K562 (cell line): ENCODE results near the gene LRP1-AS. TPM values are rescaled to one million over a fixed set of nuclear protein-coding genes. Genes with fewer than 3 reads are reported as not detected.

Source experiments
- BCOR ChIP-seq: fragments of 450-650 bp; IDR thresholded peaks from 2 replicates; pipeline ENCODE4 v1.6.1; 2016
- polyA plus RNA-seq, 8 experiments: library from polyadenylated mRNA; depleted of rRNA in 4 of 8; stranded (reverse) in 5 of 8; unstranded in 3 of 8; fragments of >200 nt; fragmentation: Nextera tagmentation in 2 of 8; fragmentation: Illumina TruSeq in 1 of 8; extraction: Ambion mirVana in 2 of 8; extraction: Trizol in 1 of 8; gene quantifications; 2 replicates each; pipeline versions ENCODE4 v1.2.1 to v1.2.3, GENCODE V29; 2011 to 2014; ENCODE audit warnings: inconsistent platforms in 1 of 8, missing spikeins in 1 of 8
- total RNA-seq, 7 experiments: library from RNA; depleted of rRNA in 6 of 7; stranded (reverse); fragments of >200 nt in 6 of 7; fragmentation: Illumina TruSeq in 2 of 7; extraction: Trizol in 2 of 7; gene quantifications; 2 replicates each; pipeline versions ENCODE4 v1.2.1 to v1.2.3, GENCODE V29; 2011 to 2021; ENCODE audit warnings: low replicate concordance in 1 of 7
- TF ChIP-seq, protein P1 (sequence below): fragments of 450-650 bp; IDR thresholded peaks from 2 replicates; pipeline ENCODE4 v1.6.1; 2016; ENCODE audit warnings: mild to moderate bottlenecking, moderate library complexity

Gene LRP1-AS
- total and polyA plus RNA-seq, 9 of the 15 experiments (the other 6 are each of a cell fraction or from before 2014, with no cell fraction given), result not detected

GRCh38 chr12:57124261-57124877 is 23.1 kb downstream of the LRP1-AS start (continued):
- TF ChIP-seq, protein P1, sequence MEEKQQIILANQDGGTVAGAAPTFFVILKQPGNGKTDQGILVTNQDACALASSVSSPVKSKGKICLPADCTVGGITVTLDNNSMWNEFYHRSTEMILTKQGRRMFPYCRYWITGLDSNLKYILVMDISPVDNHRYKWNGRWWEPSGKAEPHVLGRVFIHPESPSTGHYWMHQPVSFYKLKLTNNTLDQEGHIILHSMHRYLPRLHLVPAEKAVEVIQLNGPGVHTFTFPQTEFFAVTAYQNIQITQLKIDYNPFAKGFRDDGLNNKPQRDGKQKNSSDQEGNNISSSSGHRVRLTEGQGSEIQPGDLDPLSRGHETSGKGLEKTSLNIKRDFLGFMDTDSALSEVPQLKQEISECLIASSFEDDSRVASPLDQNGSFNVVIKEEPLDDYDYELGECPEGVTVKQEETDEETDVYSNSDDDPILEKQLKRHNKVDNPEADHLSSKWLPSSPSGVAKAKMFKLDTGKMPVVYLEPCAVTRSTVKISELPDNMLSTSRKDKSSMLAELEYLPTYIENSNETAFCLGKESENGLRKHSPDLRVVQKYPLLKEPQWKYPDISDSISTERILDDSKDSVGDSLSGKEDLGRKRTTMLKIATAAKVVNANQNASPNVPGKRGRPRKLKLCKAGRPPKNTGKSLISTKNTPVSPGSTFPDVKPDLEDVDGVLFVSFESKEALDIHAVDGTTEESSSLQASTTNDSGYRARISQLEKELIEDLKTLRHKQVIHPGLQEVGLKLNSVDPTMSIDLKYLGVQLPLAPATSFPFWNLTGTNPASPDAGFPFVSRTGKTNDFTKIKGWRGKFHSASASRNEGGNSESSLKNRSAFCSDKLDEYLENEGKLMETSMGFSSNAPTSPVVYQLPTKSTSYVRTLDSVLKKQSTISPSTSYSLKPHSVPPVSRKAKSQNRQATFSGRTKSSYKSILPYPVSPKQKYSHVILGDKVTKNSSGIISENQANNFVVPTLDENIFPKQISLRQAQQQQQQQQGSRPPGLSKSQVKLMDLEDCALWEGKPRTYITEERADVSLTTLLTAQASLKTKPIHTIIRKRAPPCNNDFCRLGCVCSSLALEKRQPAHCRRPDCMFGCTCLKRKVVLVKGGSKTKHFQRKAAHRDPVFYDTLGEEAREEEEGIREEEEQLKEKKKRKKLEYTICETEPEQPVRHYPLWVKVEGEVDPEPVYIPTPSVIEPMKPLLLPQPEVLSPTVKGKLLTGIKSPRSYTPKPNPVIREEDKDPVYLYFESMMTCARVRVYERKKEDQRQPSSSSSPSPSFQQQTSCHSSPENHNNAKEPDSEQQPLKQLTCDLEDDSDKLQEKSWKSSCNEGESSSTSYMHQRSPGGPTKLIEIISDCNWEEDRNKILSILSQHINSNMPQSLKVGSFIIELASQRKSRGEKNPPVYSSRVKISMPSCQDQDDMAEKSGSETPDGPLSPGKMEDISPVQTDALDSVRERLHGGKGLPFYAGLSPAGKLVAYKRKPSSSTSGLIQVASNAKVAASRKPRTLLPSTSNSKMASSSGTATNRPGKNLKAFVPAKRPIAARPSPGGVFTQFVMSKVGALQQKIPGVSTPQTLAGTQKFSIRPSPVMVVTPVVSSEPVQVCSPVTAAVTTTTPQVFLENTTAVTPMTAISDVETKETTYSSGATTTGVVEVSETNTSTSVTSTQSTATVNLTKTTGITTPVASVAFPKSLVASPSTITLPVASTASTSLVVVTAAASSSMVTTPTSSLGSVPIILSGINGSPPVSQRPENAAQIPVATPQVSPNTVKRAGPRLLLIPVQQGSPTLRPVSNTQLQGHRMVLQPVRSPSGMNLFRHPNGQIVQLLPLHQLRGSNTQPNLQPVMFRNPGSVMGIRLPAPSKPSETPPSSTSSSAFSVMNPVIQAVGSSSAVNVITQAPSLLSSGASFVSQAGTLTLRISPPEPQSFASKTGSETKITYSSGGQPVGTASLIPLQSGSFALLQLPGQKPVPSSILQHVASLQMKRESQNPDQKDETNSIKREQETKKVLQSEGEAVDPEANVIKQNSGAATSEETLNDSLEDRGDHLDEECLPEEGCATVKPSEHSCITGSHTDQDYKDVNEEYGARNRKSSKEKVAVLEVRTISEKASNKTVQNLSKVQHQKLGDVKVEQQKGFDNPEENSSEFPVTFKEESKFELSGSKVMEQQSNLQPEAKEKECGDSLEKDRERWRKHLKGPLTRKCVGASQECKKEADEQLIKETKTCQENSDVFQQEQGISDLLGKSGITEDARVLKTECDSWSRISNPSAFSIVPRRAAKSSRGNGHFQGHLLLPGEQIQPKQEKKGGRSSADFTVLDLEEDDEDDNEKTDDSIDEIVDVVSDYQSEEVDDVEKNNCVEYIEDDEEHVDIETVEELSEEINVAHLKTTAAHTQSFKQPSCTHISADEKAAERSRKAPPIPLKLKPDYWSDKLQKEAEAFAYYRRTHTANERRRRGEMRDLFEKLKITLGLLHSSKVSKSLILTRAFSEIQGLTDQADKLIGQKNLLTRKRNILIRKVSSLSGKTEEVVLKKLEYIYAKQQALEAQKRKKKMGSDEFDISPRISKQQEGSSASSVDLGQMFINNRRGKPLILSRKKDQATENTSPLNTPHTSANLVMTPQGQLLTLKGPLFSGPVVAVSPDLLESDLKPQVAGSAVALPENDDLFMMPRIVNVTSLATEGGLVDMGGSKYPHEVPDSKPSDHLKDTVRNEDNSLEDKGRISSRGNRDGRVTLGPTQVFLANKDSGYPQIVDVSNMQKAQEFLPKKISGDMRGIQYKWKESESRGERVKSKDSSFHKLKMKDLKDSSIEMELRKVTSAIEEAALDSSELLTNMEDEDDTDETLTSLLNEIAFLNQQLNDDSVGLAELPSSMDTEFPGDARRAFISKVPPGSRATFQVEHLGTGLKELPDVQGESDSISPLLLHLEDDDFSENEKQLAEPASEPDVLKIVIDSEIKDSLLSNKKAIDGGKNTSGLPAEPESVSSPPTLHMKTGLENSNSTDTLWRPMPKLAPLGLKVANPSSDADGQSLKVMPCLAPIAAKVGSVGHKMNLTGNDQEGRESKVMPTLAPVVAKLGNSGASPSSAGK, result no peak
- no peak for TF ChIP-seq BCOR
